NCI-H524 (cell line): ENCODE measurements around the gene ITPR1.

Experiments
- DNase-seq, 2 experiments: peaks; one replicate each; lab custom pipeline; 2025; lab: John Stamatoyannopoulos, UW

The ITPR1 gene

GRCh38 chr3:4744405-4745234 lies 251.5 kb downstream of the ITPR1 start:
- no peak for DNase-seq

- DNase-seq = no peak
Measured at GRCh38 chr3:4745235-4745610, 252.1 kb downstream of the ITPR1 start.

- DNase-seq = no peak
Measured at GRCh38 chr3:4746241-4746958, 253.3 kb downstream of the ITPR1 start.

- no peak for DNase-seq
Measured at GRCh38 chr3:4748127-4748526, 255.0 kb downstream of the ITPR1 start.

- DNase-seq = no peak
Measured at GRCh38 chr3:4748701-4749378, 255.7 kb downstream of the ITPR1 start.

GRCh38 chr3:4749567-4750002 lies 256.4 kb downstream of the ITPR1 start:
- no peak for DNase-seq

GRCh38 chr3:4750306-4750968 lies 257.3 kb downstream of the ITPR1 start:
- DNase-seq = no peak

GRCh38 chr3:4751029-4751501 lies 257.9 kb downstream of the ITPR1 start:
- no peak for DNase-seq

GRCh38 chr3:4751502-4752101 lies 258.5 kb downstream of the ITPR1 start:
- DNase-seq = no peak

GRCh38 chr3:4752201-4753072 lies 259.3 kb downstream of the ITPR1 start:
- peak; percentile 41 to 64 for DNase-seq

GRCh38 chr3:4753073-4753691 lies 260.0 kb downstream of the ITPR1 start:
- no peak for DNase-seq

- DNase-seq = no peak
Measured at GRCh38 chr3:4754180-4755086, 261.3 kb downstream of the ITPR1 start.

GRCh38 chr3:4755566-4755965 lies 262.4 kb downstream of the ITPR1 start:
- no peak for DNase-seq

- DNase-seq = no peak
Measured at GRCh38 chr3:4756057-4756775, 263.1 kb downstream of the ITPR1 start.

- no peak for DNase-seq
Measured at GRCh38 chr3:4756855-4757574, 263.9 kb downstream of the ITPR1 start.

GRCh38 chr3:4757575-4758248 lies 264.6 kb downstream of the ITPR1 start:
- DNase-seq = no peak

GRCh38 chr3:4758249-4758860 lies 265.2 kb downstream of the ITPR1 start:
- DNase-seq = no peak
